ENCODE measurements around the gene HAUS2. TPM values are rescaled to one million over a fixed set of nuclear protein-coding genes. Genes with fewer than 3 reads are reported as not detected.

Gene HAUS2
- 10 to 100 TPM; 46.2 to 55.6 TPM for total RNA-seq

GRCh38 chr15:42548249-42549031 is at the start of gene HAUS2, which contains the start of gene LRRC57:
TSS of gene HAUS2 (plus strand) at chr15:42548838. CDS start at chr15:42548873, 35 bp downstream.
TSS of gene LRRC57 (minus strand) at chr15:42548793. CDS start at chr15:42548434, 359 bp downstream.
- H3K27ac Mint-ChIP-seq: peak within 1 kb of the TSS; percentile 89
- CTCF ChIA-PET: interaction anchor here (0.6 to 1.4 kb wide), 4 partner anchors 9 to 788 kb away, joined by 3 read pairs; no protein-coding TSS in a partner anchor
- peak within 1 kb of the TSS; percentile 95 for H3K4me3 Mint-ChIP-seq
- H3K27me3 Mint-ChIP-seq (ENCODE audit: low read depth): no peaks in the 10 kb centered on the region
- peaks cover 14% of the 10 kb centered on the region for H3K36me3 Mint-ChIP-seq (ENCODE audit: low read depth)
- DNase-seq: peak; percentile 90
- intact Hi-C loops (cut with micrococcal nuclease): loop anchor here (1.0 to 2.0 kb wide), 5 partner anchors 27 to 276 kb away; partner anchors contain the start of genes GANC, SNAP23, STARD9 and TMEM87A
- H3K9me3 Mint-ChIP-seq: no peaks in the 10 kb centered on the region
- peaks cover 41% of the 10 kb centered on the region for H3K4me1 Mint-ChIP-seq (ENCODE audit: low read depth)

GRCh38 chr15:42499858-42500609 is 48.6 kb upstream of the HAUS2 start:
- Mint-ChIP-seq H3K27ac (no peak overlapping the region), H3K4me3 (no peak overlapping the region), H3K27me3 (ENCODE audit: low read depth) (no peaks in the 10 kb centered on the region), H3K36me3 (ENCODE audit: low read depth) (peaks cover 2% of the 10 kb centered on the region), H3K4me1 (ENCODE audit: low read depth) (peaks cover 49% of the 10 kb centered on the region), H3K9me3 (no peaks in the 10 kb centered on the region)
- intact Hi-C loops (cut with micrococcal nuclease): no loop called here
- no peak for DNase-seq
- CTCF ChIA-PET: interaction anchor here (0.6 to 1.2 kb wide), 3 partner anchors 11 to 24 kb away, joined by 3 read pairs; no protein-coding TSS in a partner anchor

DNA sequence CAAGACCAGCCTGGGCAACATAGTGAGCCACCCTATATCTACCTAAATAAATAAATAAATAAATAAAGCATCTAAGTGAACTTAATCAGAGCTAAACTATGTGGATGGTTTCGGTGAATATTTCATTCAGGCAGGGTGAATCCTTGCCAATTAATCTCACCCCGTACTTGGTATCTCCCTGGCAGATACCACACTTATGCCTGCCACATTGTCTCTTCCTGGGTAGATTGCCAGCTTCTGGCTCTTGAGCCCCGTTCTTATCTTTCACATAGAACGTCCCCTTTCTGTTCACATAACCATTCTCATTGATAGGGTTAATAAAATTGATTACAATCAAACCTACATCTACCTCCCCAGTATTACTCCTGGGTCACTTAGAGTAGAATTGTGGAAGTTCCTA is 46.2 kb upstream of the HAUS2 start:
- Mint-ChIP-seq H3K27me3 (ENCODE audit: low read depth) (no peaks in the 10 kb centered on the region), H3K9me3 (no peaks in the 10 kb centered on the region), H3K27ac (no peak overlapping the region), H3K4me1 (ENCODE audit: low read depth) (peaks cover 31% of the 10 kb centered on the region), H3K4me3 (no peak overlapping the region), H3K36me3 (ENCODE audit: low read depth) (no peaks in the 10 kb centered on the region)
- DNase-seq: no peak
- intact Hi-C loops (cut with micrococcal nuclease): no loop called here
- CTCF ChIA-PET: no interaction called here

- intact Hi-C loops (cut with micrococcal nuclease): no loop called here
- CTCF ChIA-PET: interaction anchor here (0.9 kb wide), 1 partner anchor 32 kb away, joined by 6 read pairs; no protein-coding TSS in a partner anchor
- Mint-ChIP-seq H3K9me3 (no peaks in the 10 kb centered on the region), H3K4me3 (no peak overlapping the region), H3K27ac (no peak overlapping the region), H3K27me3 (ENCODE audit: low read depth) (no peaks in the 10 kb centered on the region), H3K36me3 (ENCODE audit: low read depth) (no peaks in the 10 kb centered on the region), H3K4me1 (ENCODE audit: low read depth) (peaks cover 19% of the 10 kb centered on the region)
- DNase-seq: no peak
Observed at GRCh38 chr15:42503825-42504224, 44.8 kb upstream of the HAUS2 start.

DNA sequence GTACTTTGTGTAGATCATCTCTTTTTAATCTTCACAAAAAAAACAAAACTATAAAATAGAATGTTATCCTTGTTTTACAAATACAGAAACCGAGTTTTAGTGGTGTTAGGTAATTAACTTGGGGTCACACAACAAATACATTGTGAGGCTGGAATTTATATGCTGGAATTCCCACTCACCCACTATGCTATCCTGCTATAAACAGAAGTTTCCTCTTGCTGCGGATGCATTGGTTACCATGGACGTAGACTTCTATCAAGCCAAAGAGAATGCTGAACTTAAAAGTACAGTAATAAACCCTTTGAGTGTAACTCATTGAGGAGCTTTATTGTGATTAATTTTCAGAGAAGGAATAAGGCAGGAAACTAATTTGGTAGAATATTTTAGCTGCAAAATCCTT is 44.0 kb upstream of the HAUS2 start:
- intact Hi-C loops (cut with micrococcal nuclease): no loop called here
- H3K27me3 Mint-ChIP-seq (ENCODE audit: low read depth): no peaks in the 10 kb centered on the region
- no peak overlapping the region for H3K27ac Mint-ChIP-seq
- peaks cover 13% of the 10 kb centered on the region for H3K4me1 Mint-ChIP-seq (ENCODE audit: low read depth)
- H3K4me3 Mint-ChIP-seq: no peak overlapping the region
- no peak for DNase-seq
- no peaks in the 10 kb centered on the region for H3K36me3 Mint-ChIP-seq (ENCODE audit: low read depth)
- CTCF ChIA-PET: interaction anchor here (0.7 to 0.9 kb wide), 2 partner anchors 33 to 42 kb away, joined by 3 to 6 read pairs; no protein-coding TSS in a partner anchor
- H3K9me3 Mint-ChIP-seq: no peaks in the 10 kb centered on the region

GRCh38 chr15:42507514-42507913 is 41.1 kb upstream of the HAUS2 start:
- H3K4me3 Mint-ChIP-seq: no peak overlapping the region
- intact Hi-C loops (cut with micrococcal nuclease): no loop called here
- DNase-seq: no peak
- H3K9me3 Mint-ChIP-seq: no peaks in the 10 kb centered on the region
- no peaks in the 10 kb centered on the region for H3K4me1 Mint-ChIP-seq (ENCODE audit: low read depth)
- H3K36me3 Mint-ChIP-seq (ENCODE audit: low read depth): no peaks in the 10 kb centered on the region
- no peak overlapping the region for H3K27ac Mint-ChIP-seq
- CTCF ChIA-PET: no interaction called here
- H3K27me3 Mint-ChIP-seq (ENCODE audit: low read depth): no peaks in the 10 kb centered on the region

DNA sequence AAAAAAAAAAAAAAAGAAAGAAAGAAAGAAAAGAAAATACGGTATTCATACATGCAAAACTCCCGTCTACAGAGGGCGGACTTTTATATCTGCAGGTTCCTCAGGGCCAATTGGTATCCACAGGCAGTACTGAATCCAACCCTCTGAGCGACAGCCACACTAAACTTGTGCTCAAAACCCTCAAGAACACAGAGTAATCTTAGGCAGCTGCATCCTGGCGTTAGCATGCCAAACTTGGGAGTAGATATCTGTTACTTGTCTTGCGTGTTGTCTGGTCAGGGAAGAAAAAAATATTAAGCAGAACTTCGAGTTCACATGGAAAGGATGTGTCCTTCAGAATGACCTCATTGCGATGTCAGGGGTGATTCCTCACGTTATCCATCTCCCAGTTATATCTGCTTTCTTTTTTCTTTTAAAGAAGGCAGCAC is 40.4 kb upstream of the HAUS2 start:
- Mint-ChIP-seq H3K4me1 (ENCODE audit: low read depth) (no peaks in the 10 kb centered on the region), H3K27ac (no peak overlapping the region), H3K27me3 (ENCODE audit: low read depth) (no peaks in the 10 kb centered on the region), H3K36me3 (ENCODE audit: low read depth) (no peaks in the 10 kb centered on the region), H3K9me3 (no peaks in the 10 kb centered on the region), H3K4me3 (no peak overlapping the region)
- no peak for DNase-seq
- CTCF ChIA-PET: no interaction called here
- intact Hi-C loops (cut with micrococcal nuclease): no loop called here

DNA sequence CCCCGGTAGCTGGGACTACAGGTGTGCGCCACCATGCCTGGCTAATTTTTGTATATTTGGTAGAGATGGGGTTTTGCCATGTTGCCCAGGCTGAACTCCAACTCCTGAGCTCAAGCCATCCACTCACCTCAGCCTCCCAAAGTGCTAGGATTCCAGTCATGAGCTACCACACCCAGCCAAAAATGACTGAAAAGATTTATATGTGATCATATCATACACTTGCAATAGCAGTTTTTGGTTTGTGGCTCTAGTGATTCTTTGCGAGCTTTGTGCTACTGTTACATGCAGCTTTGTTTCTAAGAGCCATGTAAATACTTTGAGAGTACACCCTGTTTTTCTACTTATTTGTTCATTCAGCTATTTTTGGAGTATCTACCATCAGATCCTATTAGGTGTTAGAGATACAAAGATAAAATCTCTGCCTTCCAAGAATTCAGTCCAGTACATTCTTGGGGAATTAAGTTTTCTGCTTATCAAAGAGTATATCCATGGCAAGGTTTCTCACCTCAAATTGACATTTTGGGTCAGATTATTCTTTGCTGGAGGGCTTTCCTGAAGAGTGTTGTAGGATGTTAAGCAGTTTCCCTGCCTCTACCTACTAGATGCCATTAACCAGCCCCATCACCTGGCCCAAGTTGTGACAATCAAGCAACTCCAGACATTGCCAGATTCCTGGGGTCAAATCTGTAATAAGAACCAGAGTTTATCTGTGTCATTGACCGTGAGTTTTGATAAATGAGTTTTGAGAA is 38.2 kb upstream of the HAUS2 start:
- no peak for DNase-seq
- no peak overlapping the region for H3K4me3 Mint-ChIP-seq
- H3K27ac Mint-ChIP-seq: no peak overlapping the region
- no peaks in the 10 kb centered on the region for H3K27me3 Mint-ChIP-seq (ENCODE audit: low read depth)
- CTCF ChIA-PET: interaction anchor here (1.2 kb wide), 1 partner anchor 41 kb away, joined by 5 read pairs; no protein-coding TSS in a partner anchor
- H3K4me1 Mint-ChIP-seq (ENCODE audit: low read depth): no peaks in the 10 kb centered on the region
- intact Hi-C loops (cut with micrococcal nuclease): no loop called here
- peaks cover 3% of the 10 kb centered on the region for H3K36me3 Mint-ChIP-seq (ENCODE audit: low read depth)
- H3K9me3 Mint-ChIP-seq: no peaks in the 10 kb centered on the region

GRCh38 chr15:42511007-42511391 is 37.6 kb upstream of the HAUS2 start:
- Mint-ChIP-seq H3K4me3 (no peak overlapping the region), H3K9me3 (no peaks in the 10 kb centered on the region), H3K36me3 (ENCODE audit: low read depth) (peaks cover 8% of the 10 kb centered on the region), H3K27ac (no peak overlapping the region), H3K27me3 (ENCODE audit: low read depth) (no peaks in the 10 kb centered on the region), H3K4me1 (ENCODE audit: low read depth) (peaks cover 2% of the 10 kb centered on the region)
- no peak for DNase-seq
- CTCF ChIA-PET: no interaction called here
- intact Hi-C loops (cut with micrococcal nuclease): no loop called here

DNA sequence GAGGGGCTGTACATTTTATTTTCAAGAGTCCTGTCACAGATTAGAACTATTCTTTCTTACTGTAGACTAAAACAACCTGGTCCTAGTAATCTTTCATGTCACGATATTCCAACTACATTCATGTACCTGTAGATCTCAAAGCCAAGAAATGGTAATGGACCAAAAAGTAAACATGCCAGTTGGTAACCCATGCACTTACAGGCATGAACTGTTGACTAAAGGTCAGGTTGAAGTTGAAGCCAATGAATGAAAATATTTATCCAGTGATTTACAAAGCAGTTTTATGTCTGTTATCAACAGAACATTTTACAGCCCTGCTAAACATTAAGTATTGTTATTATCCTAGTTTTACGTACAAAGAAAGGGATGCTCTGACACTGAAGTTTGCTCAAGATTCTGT is 25.3 kb upstream of the HAUS2 start:
- no peak overlapping the region for H3K4me3 Mint-ChIP-seq
- CTCF ChIA-PET: interaction anchor here (0.6 kb wide), 1 partner anchor 296 kb away, joined by 3 read pairs; no protein-coding TSS in a partner anchor
- H3K9me3 Mint-ChIP-seq: no peaks in the 10 kb centered on the region
- intact Hi-C loops (cut with micrococcal nuclease): no loop called here
- H3K27me3 Mint-ChIP-seq (ENCODE audit: low read depth): no peaks in the 10 kb centered on the region
- H3K4me1 Mint-ChIP-seq (ENCODE audit: low read depth): no peaks in the 10 kb centered on the region
- no peak overlapping the region for H3K27ac Mint-ChIP-seq
- H3K36me3 Mint-ChIP-seq (ENCODE audit: low read depth): peaks cover 5% of the 10 kb centered on the region
- no peak for DNase-seq

DNA sequence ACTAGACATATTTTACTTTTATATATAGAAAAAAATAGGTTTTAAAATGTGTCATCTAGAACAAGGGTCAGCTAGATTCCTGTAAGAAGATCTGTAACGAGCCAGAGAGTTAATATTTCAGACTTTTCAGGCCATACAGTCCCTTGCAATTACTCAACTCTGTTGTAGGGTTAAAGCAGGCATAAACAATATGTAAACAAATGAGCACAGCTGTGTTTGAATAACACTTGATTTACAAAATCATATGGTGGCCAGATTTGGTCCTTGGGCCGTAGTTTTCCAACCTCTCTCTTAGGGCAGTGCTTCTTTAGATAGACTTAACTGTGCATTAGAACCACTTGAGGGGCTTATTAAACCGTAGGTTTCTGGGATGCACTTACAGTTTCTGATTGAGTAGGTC is 19.7 kb upstream of the HAUS2 start:
- Mint-ChIP-seq H3K4me1 (ENCODE audit: low read depth) (no peaks in the 10 kb centered on the region), H3K36me3 (ENCODE audit: low read depth) (peaks cover 11% of the 10 kb centered on the region), H3K27ac (no peak overlapping the region), H3K9me3 (no peaks in the 10 kb centered on the region), H3K27me3 (ENCODE audit: low read depth) (no peaks in the 10 kb centered on the region), H3K4me3 (no peak overlapping the region)
- intact Hi-C loops (cut with micrococcal nuclease): no loop called here
- CTCF ChIA-PET: no interaction called here
- DNase-seq: no peak

DNA sequence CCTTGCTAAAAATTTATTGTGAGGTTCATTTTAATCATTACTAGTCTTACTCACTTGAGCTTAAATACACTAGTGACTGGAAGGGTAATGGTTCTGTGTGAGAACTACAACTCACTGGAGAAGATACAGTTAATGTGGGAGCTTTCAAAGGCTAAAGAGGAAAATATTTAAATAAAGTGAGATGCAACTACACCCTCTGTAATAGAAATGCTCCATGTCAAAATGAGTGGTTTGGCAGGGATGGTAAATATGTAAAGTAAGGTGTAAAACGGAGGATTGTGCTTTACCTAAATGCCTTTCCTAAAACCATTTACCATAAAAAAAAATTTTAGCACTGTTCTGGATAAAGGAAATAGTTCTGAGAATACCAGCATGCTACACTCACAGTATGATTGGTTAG is 15.4 kb upstream of the HAUS2 start:
- CTCF ChIA-PET: interaction anchor here (0.6 kb wide), 1 partner anchor 11 kb away, joined by 3 read pairs; no protein-coding TSS in a partner anchor
- Mint-ChIP-seq H3K27me3 (ENCODE audit: low read depth) (no peaks in the 10 kb centered on the region), H3K27ac (no peak overlapping the region), H3K4me1 (ENCODE audit: low read depth) (no peaks in the 10 kb centered on the region), H3K36me3 (ENCODE audit: low read depth) (peaks cover 17% of the 10 kb centered on the region), H3K9me3 (no peaks in the 10 kb centered on the region), H3K4me3 (no peak overlapping the region)
- intact Hi-C loops (cut with micrococcal nuclease): no loop called here
- no peak for DNase-seq
